GM15510 (cell line): ENCODE measurements around the gene FOXO6.

Source experiments
- POLR2A ChIP-seq: IDR thresholded peaks from 3 replicates; pipeline ENCODE4 v1.6.1; 2011; ENCODE audit warnings: borderline replicate concordance; ENCODE audit not compliant: insufficient read length; ENCODE audit errors: extremely low read depth

The FOXO6 gene

DNA sequence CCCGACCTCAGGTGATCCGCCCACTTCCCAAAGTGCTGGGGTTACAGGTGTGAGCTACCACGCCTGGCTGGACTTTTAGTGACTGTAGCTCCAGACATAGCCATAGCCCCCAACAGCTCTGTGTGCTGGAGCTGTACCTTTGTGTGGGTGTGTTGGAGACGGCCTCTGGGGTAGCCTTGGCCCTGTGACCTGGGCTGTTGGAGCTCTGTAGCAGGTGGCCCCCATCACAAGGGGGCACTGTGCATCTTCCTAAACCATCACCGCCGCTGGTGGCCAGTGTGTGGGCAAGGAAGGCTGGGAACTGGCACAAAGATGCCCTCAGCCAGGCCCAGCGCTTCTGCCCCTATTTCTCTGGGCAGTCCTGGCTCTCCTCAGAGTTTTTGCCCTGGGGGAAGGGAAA is 38.4 kb upstream of the FOXO6 start:
- no peak for TF ChIP-seq POLR2A

DNA sequence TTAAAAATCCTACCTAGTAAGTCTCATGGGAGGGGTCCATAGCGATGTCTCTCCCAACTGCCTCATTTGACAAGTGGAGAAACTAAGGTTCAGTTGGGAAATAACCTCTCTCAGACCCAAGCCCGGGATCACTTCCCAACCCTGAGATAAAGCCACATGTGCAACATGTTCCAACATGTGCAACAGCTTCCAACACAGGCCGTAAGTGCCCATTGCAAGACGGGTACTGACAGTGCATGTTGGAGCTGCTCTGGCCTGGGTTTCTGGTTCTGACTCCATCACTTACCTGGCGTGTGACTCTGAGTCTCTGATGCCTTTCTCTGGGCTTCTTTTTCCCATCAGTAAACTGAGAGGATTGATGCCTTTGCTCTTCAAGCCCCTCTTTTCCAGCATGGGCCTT is 38.0 kb upstream of the FOXO6 start:
- no peak for TF ChIP-seq POLR2A

DNA sequence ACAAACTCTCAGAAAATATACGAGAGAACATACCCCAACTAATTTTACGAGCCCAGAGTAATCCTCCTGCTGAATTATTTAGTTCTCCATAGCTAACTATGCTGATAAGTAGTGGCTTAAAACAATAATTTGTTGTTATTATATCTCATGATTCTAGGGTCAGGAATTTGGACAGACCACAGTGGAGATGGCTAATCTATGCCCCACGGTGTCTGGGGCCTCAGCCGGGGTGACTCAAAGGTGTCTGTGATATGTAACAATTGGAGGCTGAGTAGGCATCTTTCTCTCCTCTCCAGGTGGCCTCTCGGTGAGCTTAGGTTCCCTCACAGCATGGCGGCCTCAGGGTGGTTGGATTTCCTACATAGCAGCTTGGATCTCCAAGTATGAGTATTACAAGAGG is 35.4 kb upstream of the FOXO6 start:
- no peak for TF ChIP-seq POLR2A

DNA sequence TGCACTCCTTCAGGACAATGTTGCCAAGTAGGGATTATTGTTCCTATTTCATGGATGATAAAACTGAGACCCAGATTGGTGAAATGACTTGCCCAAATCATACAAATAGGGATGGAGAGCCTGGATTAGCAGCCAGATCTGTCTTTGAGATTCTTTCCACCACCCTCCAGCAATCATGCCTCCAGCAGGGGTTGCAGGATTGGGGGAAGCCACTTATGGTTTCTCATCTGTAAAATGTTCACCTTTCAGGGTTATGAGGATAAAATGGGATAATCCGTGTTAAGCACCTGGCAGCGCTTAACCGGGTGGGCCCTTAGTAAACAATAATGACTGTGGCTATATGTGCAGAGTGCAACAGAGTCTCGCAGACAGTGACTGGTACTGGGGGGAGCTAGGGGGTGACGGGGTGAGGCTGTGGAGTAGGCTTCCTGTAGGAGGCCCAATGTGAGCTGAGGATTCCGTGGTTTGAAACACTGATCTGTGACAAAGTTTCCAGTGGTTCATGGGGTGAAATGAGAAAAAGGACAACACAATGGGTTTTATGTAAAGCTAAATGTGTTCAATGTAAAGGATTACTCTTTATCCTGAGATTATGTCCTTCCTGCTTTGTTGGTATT is 33.7 kb upstream of the FOXO6 start:
- TF ChIP-seq POLR2A = no peak

DNA sequence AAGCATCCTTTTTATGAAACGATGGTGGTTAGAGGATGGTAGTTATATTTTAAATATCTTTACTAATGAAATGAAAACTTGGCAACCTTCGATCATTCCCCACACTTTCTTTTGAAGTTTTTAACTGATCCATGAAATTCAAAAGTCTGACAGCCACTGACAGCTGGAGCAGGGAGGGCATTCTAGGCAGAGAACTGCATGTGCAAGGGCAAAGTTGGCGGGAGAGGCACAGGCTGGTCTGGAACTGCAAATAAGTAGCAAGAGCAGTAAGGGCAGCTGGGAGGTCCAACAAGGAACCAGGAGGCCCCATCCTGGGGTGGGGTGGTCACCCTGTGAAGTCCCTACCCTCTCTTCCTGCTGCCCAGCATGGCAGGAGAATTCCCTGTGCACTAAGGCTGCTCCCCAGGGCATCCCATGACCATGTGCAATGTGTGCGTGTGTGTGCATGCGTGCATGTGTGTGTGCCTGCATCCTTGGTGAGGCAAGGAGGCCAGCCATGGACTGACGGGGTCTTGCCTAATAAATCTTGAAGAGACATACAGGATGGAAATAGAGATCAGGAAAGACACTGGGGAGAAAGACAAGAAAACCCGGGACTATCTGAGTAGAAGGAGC is 33.1 kb upstream of the FOXO6 start:
- no peak for TF ChIP-seq POLR2A

DNA sequence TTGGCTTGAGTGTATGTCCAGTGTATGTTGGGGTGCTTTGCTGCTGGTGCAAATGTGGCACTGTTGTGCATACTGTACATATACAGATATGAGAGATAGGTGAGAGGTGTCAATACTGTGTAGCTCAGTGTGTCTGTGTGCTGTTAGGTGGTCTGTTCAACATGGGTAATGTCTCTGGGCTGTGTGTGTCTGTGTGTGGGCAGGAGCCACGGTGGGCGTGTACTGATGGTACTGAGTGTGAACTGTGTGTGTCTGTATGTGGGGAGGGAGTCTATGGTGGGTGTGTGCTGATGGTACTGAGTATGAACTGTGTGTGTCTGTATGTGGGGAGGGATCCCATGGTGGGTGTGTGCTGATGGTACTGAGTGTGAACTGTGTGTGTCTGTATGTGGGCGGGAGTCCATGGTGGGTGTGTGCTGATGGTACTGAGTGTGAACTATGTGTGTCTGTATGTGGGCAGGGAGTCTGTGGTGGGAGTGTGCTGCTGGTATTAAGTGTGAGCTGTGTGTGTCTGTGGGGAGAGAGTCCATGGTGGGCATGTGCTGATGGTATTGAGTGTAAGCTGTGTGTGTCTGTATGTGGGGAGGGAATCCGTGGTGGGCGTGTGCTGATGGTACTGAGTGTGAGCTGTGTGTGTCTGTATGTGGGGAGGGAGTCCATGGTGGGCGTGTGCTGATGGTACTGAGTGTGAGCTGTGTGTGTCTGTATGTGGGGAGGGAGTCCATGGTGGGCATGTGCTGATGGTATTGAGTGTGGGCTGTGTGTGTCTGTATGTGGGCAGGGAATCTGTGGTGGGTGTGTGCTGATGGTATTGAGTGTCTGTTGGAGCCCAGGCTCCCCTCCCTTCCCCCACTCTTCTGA is 32.2 kb upstream of the FOXO6 start:
- no peak for TF ChIP-seq POLR2A

DNA sequence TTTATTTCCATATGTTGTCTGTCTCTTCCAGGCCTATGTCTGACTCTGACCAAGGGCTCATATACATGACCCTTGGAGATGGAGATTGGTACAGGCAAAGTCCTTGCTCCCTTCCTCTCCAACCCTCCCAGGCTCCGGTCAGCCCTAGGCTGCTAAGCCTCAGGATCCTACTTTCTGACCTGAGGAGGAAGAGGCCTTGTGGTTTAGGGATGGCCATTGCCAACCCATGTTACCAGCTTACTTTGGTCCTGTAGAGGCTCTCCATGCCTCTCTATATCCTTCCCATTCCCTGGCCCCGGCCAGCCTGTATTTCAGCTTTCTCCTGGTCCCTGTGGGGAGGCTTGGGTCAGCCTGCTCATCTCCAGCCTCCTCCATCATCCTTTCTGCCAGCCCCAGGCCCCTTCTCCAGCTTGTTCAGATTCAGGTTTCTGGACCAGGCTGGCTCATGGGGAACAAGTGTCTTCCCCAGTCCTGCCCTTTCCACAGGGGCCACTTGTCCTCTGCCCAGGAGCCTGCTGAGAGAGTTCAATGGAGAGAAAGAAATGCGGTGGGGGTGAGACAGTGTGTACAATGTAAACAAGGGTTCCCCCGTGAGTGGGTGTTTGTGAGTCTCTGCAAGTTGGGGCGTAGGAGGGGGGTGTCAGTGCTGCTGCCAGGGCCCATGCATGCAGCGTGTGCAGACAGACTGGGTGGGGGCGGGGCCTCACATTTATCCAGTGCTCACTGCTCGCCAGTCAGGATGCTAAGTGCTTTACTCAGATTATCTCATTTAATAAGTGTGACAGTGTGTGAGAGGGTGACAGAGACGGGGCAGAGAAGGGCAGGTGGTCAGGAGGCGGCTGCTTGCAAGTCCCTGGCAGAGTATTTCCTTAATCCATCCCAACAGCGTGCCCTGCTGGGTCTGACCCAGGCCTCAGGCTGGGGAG is 31.3 kb upstream of the FOXO6 start:
- no peak for TF ChIP-seq POLR2A

DNA sequence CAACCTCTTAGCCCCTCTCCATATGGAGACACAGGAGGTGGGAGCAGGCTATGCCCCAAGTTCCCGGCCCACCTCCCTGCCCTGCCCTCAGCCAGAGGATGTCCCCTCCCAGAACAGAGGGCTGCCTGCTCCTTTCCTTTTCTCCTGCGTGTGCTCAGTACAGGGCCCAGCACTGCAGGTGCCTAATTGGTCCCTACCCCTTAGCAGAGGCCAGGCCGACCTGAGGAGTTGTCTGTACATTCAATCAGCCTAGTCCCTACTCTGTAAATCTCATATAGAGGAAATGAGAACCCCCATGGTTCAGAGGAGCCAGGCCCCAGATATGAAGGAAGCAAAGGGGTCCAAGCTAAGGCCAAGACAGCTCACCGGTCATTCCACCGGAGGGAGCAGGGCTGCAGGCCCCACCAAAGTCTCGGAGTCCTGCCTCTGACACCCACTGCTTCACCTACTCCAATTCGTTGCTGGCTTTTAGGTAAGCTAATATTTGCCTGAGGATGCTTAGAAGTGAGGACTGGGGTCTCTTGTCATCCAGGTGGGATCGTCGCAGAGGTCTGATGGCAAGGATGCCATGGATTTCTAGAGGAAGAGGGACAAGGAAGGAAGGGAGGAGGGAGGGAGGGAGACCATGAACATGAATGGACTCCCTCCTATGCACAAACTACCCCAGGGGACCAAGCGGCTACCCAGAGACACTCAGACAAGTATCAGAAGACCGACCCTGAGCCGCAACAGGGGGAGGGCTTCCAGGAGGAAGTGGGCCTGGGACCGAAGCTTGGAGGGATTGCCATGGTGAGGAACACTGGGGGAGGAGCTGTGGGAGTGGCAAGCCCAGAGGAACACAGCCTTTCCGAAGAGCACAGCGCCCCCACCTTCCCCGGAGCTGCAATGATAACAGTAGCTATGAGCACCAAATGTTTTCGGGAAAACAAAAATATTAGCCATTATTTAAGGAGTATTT is 30.4 kb upstream of the FOXO6 start:
- TF ChIP-seq POLR2A = no peak

DNA sequence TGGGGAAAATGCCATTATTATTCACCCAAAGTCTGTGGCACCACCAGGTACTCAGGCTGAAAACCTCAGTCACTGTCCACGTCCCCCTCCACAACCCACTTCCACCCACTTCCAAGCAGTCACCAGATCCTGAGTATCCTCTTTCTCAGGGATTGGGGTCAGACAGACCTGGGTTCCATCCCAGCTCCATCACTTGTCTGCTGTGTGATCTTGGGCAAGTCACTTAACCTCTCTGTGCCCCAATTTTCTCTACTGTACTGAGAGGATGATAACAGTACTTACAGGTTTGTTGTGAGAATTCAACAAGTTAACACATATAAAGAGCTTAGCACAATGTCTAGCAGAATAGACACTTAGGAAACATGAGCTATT is 29.7 kb upstream of the FOXO6 start:
- TF ChIP-seq POLR2A = no peak

DNA sequence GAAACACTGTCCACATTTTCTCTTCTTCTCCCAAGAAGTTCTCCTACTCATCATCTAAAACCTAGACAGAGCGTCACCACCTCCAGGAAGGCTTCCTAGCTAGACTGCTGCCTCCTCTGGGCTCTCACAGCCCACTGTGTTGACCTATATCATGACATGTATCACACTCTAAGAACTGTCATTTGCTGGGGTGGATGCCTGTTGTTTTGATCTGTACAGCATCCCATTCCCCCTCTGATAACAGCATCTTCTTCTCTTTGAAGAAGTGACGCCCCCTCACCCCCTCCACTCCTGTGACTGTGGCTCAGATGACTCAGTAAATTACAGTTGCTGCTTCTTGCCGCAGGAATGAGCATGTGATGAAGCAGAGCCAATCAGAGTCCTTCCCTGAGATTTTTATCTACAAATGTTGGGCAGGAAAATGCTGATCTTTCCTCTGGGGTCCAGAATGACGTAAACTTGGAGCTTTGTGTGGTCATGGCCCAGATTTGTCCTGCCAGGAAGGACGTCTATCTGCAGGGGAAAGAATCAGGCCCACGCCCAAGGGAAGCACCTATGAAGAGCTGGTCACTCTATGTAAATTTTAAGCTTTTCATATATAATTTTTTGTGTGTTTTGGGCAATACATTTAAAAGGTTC is 28.0 kb upstream of the FOXO6 start:
- no peak for TF ChIP-seq POLR2A

DNA sequence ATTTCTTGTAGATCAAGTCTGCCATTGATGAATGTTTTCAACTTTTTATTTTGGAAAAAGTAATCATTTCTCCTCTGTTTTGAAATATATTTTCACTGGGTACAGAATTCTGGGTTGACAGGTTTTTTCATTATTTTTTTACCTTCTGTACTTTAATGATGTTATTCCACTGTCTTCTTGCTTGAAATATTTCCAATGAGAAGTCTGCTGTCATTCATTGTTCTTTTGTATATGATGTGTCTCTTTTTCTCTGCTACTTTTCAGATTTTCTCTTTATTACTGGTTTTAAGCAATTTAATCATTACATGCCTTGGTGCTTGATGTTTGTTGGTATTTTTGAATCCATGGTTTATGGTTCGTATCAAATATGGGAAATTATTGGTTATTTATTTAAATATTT is 22.4 kb upstream of the FOXO6 start:
- TF ChIP-seq POLR2A = no peak

DNA sequence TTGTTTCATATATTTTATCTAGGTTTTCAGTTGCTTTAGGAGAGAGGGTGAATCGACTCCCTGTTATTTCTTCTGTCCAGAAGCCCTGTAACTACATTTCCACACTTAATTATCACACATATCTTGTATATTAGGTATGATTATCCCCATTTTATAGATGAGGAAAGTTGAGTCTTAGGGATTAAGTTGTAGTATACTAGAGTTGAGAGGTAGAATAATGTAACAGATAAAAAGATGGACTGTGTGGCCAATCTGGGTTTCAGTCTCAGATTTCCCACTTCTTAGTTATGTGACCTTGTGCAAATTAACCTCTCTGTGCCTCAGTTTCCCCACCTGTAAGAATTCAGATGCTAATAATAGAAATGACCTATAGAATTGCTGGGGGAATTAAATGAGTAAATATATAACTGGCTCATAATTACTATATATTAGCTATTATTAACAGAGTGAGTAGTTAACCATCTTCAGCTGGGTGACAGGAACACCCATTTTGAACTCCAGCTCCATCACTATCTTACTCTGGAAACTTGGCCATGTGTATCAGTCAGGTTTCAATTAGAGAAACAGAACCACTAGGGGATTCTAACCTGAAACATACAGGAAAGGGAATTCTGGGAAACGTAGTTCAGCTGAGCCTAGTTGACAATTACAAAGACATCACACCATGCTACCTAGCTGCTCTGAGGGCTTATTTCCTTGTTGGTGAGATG is 20.4 kb upstream of the FOXO6 start:
- no peak for TF ChIP-seq POLR2A

DNA sequence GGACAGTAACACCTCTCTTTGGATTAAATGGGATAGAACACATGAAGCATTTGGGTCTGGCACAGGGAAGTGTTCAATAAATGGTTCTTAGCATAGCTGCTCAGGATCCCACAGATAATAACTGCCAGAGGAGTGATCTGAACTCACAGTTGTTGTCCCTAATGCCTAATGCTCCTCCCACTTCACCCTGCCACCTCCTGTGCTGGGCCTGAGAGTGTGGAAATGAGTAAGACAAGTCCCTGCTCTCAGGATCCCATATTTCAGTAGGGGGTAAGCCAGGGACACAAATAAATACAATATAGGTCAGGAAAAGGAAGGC is 19.9 kb upstream of the FOXO6 start:
- TF ChIP-seq POLR2A = no peak
